A673 (cell line): ENCODE results near the gene GRHL1. TPM values are rescaled to one million over a fixed set of nuclear protein-coding genes. Genes with fewer than 3 reads are reported as not detected.

Experiments
- BruUV-seq: library from RNA; stranded (reverse); fragments of 400-500 nt; replicated peaks from 2 replicates; lab custom pipeline; 2021; lab: Mats Ljungman, UMichigan
- CTCF ChIA-PET: fragments of 300-600 bp; sonication (Branson Sonifier 250); formaldehyde crosslinking; loops from one replicate; lab custom pipeline; 2022; ENCODE audit warnings: antibody characterized with exemption; lab: Charles Lee
- POLR2A ChIA-PET: fragments of 300-600 bp; sonication (Branson Sonifier 250); formaldehyde crosslinking; loops from one replicate; lab custom pipeline; 2022; ENCODE audit warnings: antibody characterized with exemption; ENCODE audit not compliant: low non-redundant PET; lab: Charles Lee
- DNase-seq: peaks from one replicate; pipeline ENCODE4 v3.0.0-alpha.2; 2015; ENCODE audit warnings: low spot score
- H3K27ac ChIP-seq: fragments of 200-600 bp; sonication (generic); 2 replicates; pipeline ENCODE4 v1.5.1; 2016; ENCODE audit warnings: mixed run types, low read depth, mild to moderate bottlenecking, mixed read lengths, antibody characterized with exemption, low read length; ENCODE audit not compliant: poor library complexity, severe bottlenecking
- H3K27me3 ChIP-seq: fragments of 200-600 bp; sonication (generic); replicated peaks from 2 replicates; pipeline ENCODE4 v1.6.1; 2017; ENCODE audit warnings: mixed run types, low read depth, mild to moderate bottlenecking, mixed read lengths, antibody characterized with exemption, low read length; ENCODE audit not compliant: insufficient read depth, poor library complexity
- H3K36me3 ChIP-seq: fragments of 200-600 bp; sonication (generic); 2 replicates; pipeline ENCODE4 v1.6.1; 2016; ENCODE audit warnings: mixed run types, mild to moderate bottlenecking, mixed read lengths, antibody characterized with exemption, low read length; ENCODE audit not compliant: insufficient read depth, poor library complexity, severe bottlenecking
- H3K4me1 ChIP-seq: fragments of 200-600 bp; sonication (generic); 2 replicates; pipeline ENCODE4 v1.6.1; 2017; ENCODE audit warnings: mixed run types, mild to moderate bottlenecking, mixed read lengths, antibody characterized with exemption, low read length; ENCODE audit not compliant: insufficient read depth, poor library complexity, severe bottlenecking
- H3K4me3 ChIP-seq: fragments of 200-600 bp; sonication (generic); 2 replicates; pipeline ENCODE4 v1.5.1; 2016; ENCODE audit warnings: low read depth, mixed run types, mild to moderate bottlenecking, mixed read lengths, low read length; ENCODE audit not compliant: poor library complexity, severe bottlenecking
- H3K9me3 ChIP-seq: fragments of 200-600 bp; sonication (generic); 2 replicates; pipeline ENCODE4 v1.6.1; 2016; ENCODE audit warnings: mixed run types, low read depth, mild to moderate bottlenecking, mixed read lengths, antibody characterized with exemption, low read length; ENCODE audit not compliant: poor library complexity, severe bottlenecking
- EZH2 ChIP-seq: fragments of 200-600 bp; sonication (generic); IDR thresholded peaks from 2 replicates; pipeline ENCODE4 v1.6.1; 2017; ENCODE audit warnings: borderline replicate concordance, low read depth, mild to moderate bottlenecking, mixed read lengths, antibody characterized with exemption, low read length; ENCODE audit not compliant: poor library complexity, severe bottlenecking
- intact Hi-C: fragments of 100-400 bp; cut with micrococcal nuclease; formaldehyde crosslinking; loops from one replicate; pipeline ENCODE4 v1.10.0; 2022; ENCODE audit not compliant: unreplicated experiment
- total RNA-seq: library from RNA; stranded (reverse); gene quantifications from 2 replicates; pipeline ENCODE4 v1.2.3, GENCODE V29; 2021
- TF ChIP-seq, protein P1 (sequence below): fragments of 300-800, 200-600 bp; sonication (generic); conservative IDR thresholded peaks from 2 replicates; pipeline ENCODE4 v1.5.1; 2017; ENCODE audit warnings: low read depth, mild to moderate bottlenecking, antibody characterized with exemption, low read length, moderate library complexity, mixed read lengths

Gene GRHL1
- total RNA-seq, 1 experiment from 2014 or later: 0.13 TPM

DNA sequence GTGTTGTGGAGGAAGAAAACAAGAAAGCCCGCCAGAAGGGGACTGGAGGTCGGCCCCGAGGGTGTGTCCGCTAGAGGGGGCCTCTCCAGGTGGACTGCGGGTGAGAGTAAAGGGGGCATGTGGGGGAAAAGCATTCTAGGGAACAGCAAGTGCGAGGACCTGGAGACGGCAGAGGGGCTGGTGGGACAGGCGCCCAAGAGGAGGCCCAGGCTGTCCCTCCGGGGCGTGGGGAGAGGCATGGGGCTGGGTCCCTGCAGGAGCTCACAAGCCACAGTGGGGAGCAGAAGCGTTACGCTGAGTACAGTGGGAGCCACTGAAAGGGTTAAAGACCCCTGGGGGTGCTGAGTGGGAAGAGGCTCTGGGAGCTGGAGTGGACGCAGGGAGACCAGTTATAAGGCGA, 90.2 kb downstream of the GRHL1 start:
- no peaks in the 10 kb centered on the region for H3K27me3 ChIP-seq
- no peak for DNase-seq
- H3K9me3 ChIP-seq: no peaks in the 10 kb centered on the region
- no peak overlapping the region for H3K4me3 ChIP-seq
- intact Hi-C loops: no loop called here
- TF ChIP-seq, protein P1, sequence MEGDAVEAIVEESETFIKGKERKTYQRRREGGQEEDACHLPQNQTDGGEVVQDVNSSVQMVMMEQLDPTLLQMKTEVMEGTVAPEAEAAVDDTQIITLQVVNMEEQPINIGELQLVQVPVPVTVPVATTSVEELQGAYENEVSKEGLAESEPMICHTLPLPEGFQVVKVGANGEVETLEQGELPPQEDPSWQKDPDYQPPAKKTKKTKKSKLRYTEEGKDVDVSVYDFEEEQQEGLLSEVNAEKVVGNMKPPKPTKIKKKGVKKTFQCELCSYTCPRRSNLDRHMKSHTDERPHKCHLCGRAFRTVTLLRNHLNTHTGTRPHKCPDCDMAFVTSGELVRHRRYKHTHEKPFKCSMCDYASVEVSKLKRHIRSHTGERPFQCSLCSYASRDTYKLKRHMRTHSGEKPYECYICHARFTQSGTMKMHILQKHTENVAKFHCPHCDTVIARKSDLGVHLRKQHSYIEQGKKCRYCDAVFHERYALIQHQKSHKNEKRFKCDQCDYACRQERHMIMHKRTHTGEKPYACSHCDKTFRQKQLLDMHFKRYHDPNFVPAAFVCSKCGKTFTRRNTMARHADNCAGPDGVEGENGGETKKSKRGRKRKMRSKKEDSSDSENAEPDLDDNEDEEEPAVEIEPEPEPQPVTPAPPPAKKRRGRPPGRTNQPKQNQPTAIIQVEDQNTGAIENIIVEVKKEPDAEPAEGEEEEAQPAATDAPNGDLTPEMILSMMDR: no peak
- no peak for TF ChIP-seq EZH2
- H3K27ac ChIP-seq: no peak overlapping the region
- POLR2A ChIA-PET: no interaction called here
- BruUV-seq: no TSS peak
- CTCF ChIA-PET: no interaction called here
- H3K36me3 ChIP-seq: no peaks in the 10 kb centered on the region
- H3K4me1 ChIP-seq: no peaks in the 10 kb centered on the region

DNA sequence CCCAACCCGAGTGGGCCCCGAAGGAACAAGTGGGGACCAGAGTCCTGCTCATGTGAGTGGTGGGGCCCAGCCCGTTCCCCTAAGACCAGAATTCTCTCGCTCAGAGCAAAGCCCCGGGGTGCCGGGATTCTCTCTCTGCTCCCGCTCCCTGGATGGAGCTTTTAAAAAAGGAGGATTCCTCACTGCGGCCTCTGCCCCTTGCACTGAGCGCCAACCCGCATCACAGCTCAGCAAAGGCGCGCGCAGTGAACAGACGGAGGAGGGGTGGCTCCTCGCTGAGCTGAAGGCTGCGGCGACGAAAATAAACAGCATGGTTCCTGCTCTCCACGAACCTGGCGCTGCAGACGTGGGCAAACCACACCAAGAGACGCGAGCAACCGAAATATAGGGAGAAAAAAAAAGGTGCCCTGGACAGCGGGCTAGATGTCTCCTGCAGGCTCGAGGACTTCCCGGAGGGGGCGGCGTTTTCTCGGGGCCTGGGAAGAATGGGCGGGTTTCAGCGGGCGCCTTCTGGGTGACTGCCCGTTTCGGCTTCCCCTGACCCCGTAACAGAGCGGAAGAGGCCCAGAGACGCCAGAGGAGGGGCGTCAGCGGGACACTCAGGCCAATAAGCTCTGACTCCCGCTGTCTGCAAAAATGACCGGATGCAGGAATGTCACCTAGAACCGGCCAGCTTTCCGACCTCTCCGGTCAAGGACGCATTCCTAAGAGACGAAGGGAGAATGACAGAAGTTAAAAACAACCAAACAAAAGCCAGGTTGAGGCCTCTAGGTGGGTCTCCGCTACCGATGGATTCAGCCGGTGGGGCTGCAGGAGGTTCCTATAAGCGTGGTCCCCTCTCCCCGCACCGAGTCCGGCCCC, 91.0 kb downstream of the GRHL1 start:
- no TSS peak for BruUV-seq
- intact Hi-C loops: no loop called here

DNA sequence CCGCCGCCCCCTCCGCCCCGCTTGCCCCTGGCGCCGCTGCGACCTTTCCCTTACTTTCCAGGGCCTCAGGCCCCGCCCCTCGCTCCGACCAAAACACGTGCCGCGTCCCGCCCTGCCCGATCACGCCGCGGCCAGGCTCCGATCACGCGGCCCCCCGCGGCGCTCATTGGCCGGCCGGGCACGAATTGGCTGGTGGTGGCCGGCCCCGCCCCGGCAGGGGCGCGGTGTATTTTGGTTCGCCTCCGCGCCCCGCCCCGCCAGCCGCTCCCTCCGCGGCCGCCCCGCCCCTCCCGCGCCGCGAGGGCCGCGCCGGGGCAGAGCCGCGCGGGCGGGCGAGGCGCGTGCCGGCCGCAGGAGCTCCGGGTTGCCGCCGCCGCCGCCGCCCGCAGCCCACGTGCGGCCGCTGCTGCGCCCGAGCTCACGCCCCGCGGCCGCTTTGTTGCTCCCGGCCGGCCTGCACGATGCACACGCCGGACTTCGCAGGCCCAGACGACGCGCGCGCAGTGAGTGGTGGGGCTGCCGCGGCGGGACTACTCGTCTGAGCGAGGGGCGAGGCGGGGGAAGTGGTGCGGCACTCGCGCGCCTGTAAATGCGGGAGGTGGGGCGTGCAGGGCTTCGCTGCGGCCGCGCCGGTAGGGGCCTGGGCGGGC, 91.9 kb downstream of the GRHL1 start, which contains the start of gene KLF11:
Gene KLF11 (plus strand): TSS at position 295 of the 650 bp plus-strand sequence. CDS start 167 bp downstream, at position 462.
- POLR2A ChIA-PET: interaction anchor here (0.6 kb wide), 1 partner anchor 236 kb away, joined by 3 read pairs; no protein-coding TSS in a partner anchor
- intact Hi-C loops: no loop called here

More for the DNA sequence above, 91.0 kb downstream of the GRHL1 start:
- no peaks in the 10 kb centered on the region for H3K4me1 ChIP-seq
- no peak overlapping the region for H3K27ac ChIP-seq
- no peaks in the 10 kb centered on the region for H3K9me3 ChIP-seq
- H3K4me3 ChIP-seq: no peak overlapping the region
- H3K27me3 ChIP-seq: no peaks in the 10 kb centered on the region
- POLR2A ChIA-PET: no interaction called here
- TF ChIP-seq, protein P1: no peak
- no peak for TF ChIP-seq EZH2
- no peak for DNase-seq
- CTCF ChIA-PET: no interaction called here
- H3K36me3 ChIP-seq: no peaks in the 10 kb centered on the region

More for the DNA sequence above, 91.9 kb downstream of the GRHL1 start, which contains the start of gene KLF11:
- H3K36me3 ChIP-seq: peaks cover 5% of the 10 kb centered on the region
- no peak for TF ChIP-seq EZH2
- TF ChIP-seq, protein P1: no peak
- H3K9me3 ChIP-seq: no peaks in the 10 kb centered on the region
- BruUV-seq: no TSS peak
- DNase-seq: peak; percentile 90
- CTCF ChIA-PET: no interaction called here
- H3K27me3 ChIP-seq: no peaks in the 10 kb centered on the region
- no peak within 1 kb of the TSS for H3K27ac ChIP-seq
- no peaks in the 10 kb centered on the region for H3K4me1 ChIP-seq
- peak within 1 kb of the TSS; percentile 30 for H3K4me3 ChIP-seq
